Right lobe of liver (tissue), 6 donors: ENCODE measurements around the gene CPT1C. TPM values are rescaled to one million over a fixed set of nuclear protein-coding genes. Genes with fewer than 3 reads are reported as not detected.
A peak's percentile ranks its signal among the peaks of the same experiment; 100 is the strongest.

Experiments
- ATAC-seq, 4 donors: fragments of 200-7000 bp; cut with Tn5 transposase; one replicate each; pipeline ENCODE4 v1.9.1; 2020; ENCODE audit warnings: mild to moderate bottlenecking in 4 of 4, moderate library complexity in 4 of 4
- DNase-seq, 3 donors: peaks; one replicate each; pipeline ENCODE4 v3.0.0-alpha.2; 2020
- H3K27ac ChIP-seq, 3 donors: fragments of 200-600 bp; one replicate each; pipeline ENCODE4 v1.8.0; 2022
- H3K27me3 ChIP-seq, 2 donors: fragments of 200-600 bp; one replicate each; pipeline ENCODE4 v1.8.0; 2022
- H3K36me3 ChIP-seq, 4 donors: fragments of 200-600 bp; sonication (generic) in 1 of 4; one replicate each; pipeline versions ENCODE4 v1.5.1 to v1.8.0; 2017 to 2022; ENCODE audit warnings: control low read depth in 1 of 4
- H3K4me1 ChIP-seq, 4 donors: fragments of 200-600 bp; sonication (generic) in 1 of 4; one replicate each; pipeline versions ENCODE4 v1.5.1 to v1.8.0; 2017 to 2022; ENCODE audit warnings: control low read depth in 1 of 4
- H3K4me3 ChIP-seq, 3 donors: fragments of 200-600 bp; one replicate each; pipeline ENCODE4 v1.8.0; 2022
- H3K9me3 ChIP-seq, 4 donors: fragments of 200-600 bp; sonication (generic) in 1 of 4; one replicate each; pipeline versions ENCODE4 v1.5.1 to v1.8.0; 2017 to 2022; ENCODE audit warnings: control low read depth in 1 of 4
- POLR2A ChIP-seq: fragments of 450-650 bp; IDR thresholded peaks from one replicate; pipeline ENCODE4 v1.6.1; 2017; ENCODE audit warnings: antibody characterized with exemption, mild to moderate bottlenecking
- WGBS: methylation state at CpG from one replicate; pipeline ENCODE4 v1.1.6; 2018; ENCODE audit warnings: low coverage, low lambda C conversion rate; ENCODE audit not compliant: insufficient coverage; ENCODE audit errors: missing lambda C conversion rate; 5-methylcytosine and 5-hydroxymethylcytosine counted together
- intact Hi-C, 2 donors: fragments of 100-400 bp; cut with DNase I; formaldehyde crosslinking; loops; one replicate each; pipeline versions ENCODE4 v1.11.2 to v1.14.1; 2022
- total RNA-seq, 6 experiments: library from RNA; depleted of rRNA in 2 of 6; stranded (reverse); fragments of >200 nt in 2 of 6; fragmentation: NEBNext Ultra II Directional in 3 of 6; extraction: Animal tissue kit (Norgen Biotek cat#: 25700) in 3 of 6; gene quantifications; one replicate each; pipeline versions ENCODE4 v1.1.0 to v1.2.4, GENCODE V29; 2016 to 2023
- TF ChIP-seq, protein P1 (sequence below), 4 donors: fragments of 200-600 bp in 3 of 4; fragments of 450-650 bp in 1 of 4; IDR thresholded peaks; one replicate each; pipeline versions ENCODE4 v1.5.1 to v1.8.0; 2016 to 2022; ENCODE audit warnings: antibody characterized with exemption in 4 of 4, mild to moderate bottlenecking in 2 of 4
- donor health status: DM: no; HTN: yes; CAD: no.
- donor health status: DM: no; HTN: no; CAD: no.
- donor health status: DM: no; HTN: no; CAD: no.
- donor health status: DM: no; HTN: yes; CAD: no.
- donor health status: DM: no; HTN: yes; CAD: no.

CPT1C gene
- total RNA-seq, 6 experiments from 2014 or later, result 0.43 to 6.7 (median 0.97) TPM

DNA sequence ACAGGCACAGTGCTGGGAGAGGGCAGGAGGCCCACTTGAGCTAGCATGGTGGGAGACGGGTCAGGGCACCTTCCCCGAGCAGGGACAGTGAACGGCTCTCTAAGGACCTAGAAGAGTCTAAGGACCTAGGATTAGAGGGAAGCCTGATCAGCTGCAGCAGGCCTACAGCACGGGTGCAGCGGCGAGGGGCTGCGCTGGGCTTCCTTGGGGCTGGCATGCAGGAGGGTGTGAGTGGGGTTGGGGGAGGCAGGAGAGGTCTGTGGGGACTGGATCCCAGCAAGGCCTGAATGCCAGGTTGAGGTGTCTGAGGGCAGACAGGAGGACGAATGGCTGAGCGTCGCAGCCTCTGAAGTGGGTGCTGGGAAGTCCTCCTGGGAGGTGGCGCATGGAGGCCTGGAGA is 45.3 kb upstream of the CPT1C start:
- Histone ChIP-seq H3K27ac (no peak overlapping the region), H3K36me3 (peaks cover 0 to 38% (median 5%) of the 10 kb centered on the region in 4 donors), H3K27me3 (no peaks in the 10 kb centered on the region), H3K9me3 (no peaks in the 10 kb centered on the region), H3K4me3 (no peak overlapping the region), H3K4me1 (peaks cover 0 to 15% (median 8%) of the 10 kb centered on the region in 4 donors)
- ATAC-seq (no peak), DNase-seq (peak in 1 of 3 donors; percentile 16)
- TF ChIP-seq, protein P1, sequence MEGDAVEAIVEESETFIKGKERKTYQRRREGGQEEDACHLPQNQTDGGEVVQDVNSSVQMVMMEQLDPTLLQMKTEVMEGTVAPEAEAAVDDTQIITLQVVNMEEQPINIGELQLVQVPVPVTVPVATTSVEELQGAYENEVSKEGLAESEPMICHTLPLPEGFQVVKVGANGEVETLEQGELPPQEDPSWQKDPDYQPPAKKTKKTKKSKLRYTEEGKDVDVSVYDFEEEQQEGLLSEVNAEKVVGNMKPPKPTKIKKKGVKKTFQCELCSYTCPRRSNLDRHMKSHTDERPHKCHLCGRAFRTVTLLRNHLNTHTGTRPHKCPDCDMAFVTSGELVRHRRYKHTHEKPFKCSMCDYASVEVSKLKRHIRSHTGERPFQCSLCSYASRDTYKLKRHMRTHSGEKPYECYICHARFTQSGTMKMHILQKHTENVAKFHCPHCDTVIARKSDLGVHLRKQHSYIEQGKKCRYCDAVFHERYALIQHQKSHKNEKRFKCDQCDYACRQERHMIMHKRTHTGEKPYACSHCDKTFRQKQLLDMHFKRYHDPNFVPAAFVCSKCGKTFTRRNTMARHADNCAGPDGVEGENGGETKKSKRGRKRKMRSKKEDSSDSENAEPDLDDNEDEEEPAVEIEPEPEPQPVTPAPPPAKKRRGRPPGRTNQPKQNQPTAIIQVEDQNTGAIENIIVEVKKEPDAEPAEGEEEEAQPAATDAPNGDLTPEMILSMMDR (IDR thresholded peaks at IDR 0.05), result no peak
- TF ChIP-seq POLR2A, result no peak
- intact Hi-C loops, result no loop called here
- 80% methylated on average over 2 of the region's 11 CpGs for WGBS

DNA sequence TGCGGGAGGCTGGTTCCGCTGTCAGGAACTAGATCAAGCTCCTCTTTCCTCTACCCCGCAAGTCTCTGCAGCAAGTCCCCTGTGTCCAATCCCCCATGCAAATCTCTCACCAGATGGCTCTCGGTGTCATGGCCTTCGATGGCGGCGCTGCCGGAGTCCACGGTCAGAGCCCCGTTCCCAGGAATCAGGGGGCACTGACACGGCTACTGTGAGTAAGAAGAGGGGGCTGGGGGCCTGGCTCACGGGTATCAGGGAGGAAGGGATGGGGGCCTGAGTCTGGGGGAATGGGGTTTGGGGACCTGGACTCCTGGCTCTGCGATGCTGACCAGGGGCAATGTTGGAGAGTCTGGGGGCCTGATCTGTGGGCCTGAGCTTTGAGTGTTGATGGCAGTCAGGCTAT is 44.9 kb upstream of the CPT1C start:
- peaks cover 0 to 39% (median 5%) of the 10 kb centered on the region in 4 donors for H3K36me3 ChIP-seq
- 60% methylated on average over 1 of the region's 13 CpGs for WGBS
- DNase-seq, result no peak

DNA sequence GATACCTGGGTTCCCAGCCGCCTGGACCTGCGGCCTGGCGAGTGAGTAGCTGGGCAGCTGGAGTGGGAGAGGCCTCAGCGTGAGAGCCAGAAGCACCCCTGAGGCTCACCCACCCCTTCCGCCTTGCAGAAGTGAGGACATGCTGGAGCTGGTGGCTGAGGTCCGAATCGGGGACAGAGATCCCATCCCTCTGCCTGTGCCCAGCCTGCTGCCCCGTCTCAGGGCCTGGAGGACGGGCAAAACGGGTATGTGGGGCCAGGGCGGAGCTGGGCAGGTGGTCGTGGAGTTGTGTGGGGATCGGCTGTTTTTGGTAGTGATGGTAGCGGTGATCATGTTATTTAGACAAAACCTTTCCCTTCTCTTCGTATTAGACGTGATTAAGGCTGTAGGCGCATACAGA is 44.3 kb upstream of the CPT1C start:
- Histone ChIP-seq H3K4me1 (peaks cover 0 to 12% (median 6%) of the 10 kb centered on the region in 4 donors), H3K9me3 (no peaks in the 10 kb centered on the region), H3K27ac (no peak overlapping the region), H3K27me3 (no peaks in the 10 kb centered on the region), H3K4me3 (no peak overlapping the region), H3K36me3 (peaks cover 0 to 43% (median 9%) of the 10 kb centered on the region in 4 donors)
- intact Hi-C loops, result no loop called here
- TF ChIP-seq, protein P1 (IDR thresholded peaks at IDR 0.05), result no peak
- no peak for TF ChIP-seq POLR2A
- ATAC-seq, result no peak
- WGBS, result 95% methylated on average over 12 of the region's 17 CpGs
- peak in 1 of 3 donors; percentile 17 for DNase-seq

More for the DNA sequence above, 44.9 kb upstream of the CPT1C start:
- no peak for ATAC-seq
- intact Hi-C loops, result no loop called here
- no peaks in the 10 kb centered on the region for H3K9me3 ChIP-seq
- peaks cover 0 to 13% (median 8%) of the 10 kb centered on the region in 4 donors for H3K4me1 ChIP-seq
- no peak for TF ChIP-seq POLR2A
- TF ChIP-seq, protein P1 (IDR thresholded peaks at IDR 0.05), result no peak
- H3K27me3 ChIP-seq, result no peaks in the 10 kb centered on the region
- H3K27ac ChIP-seq, result no peak overlapping the region
- no peak overlapping the region for H3K4me3 ChIP-seq

DNA sequence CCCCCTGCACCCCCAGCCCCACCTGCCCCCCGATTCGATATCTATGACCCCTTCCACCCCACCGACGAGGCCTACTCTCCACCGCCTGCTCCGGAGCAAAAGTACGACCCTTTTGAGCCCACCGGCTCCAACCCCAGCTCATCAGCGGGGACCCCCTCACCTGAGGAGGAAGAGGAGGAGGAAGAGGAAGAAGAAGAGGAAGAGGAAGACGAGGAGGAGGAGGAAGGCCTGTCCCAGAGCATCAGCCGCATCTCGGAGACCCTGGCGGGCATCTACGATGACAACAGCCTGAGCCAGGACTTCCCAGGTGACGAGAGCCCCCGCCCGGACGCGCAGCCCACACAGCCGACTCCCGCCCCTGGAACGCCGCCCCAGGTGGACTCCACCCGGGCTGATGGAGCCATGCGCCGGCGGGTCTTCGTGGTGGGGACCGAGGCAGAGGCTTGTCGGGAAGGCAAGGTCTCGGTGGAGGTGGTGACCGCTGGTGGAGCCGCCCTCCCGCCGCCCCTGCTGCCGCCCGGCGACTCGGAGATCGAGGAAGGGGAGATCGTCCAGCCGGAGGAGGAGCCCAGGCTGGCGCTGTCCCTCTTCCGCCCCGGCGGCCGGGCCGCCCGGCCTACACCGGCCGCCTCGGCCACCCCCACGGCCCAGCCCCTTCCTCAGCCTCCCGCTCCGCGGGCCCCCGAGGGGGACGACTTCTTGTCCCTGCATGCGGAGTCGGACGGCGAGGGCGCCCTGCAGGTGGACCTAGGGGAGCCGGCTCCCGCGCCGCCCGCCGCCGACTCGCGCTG is 39.7 kb upstream of the CPT1C start:
- H3K36me3 ChIP-seq, result peaks cover 0 to 71% (median 19%) of the 10 kb centered on the region in 4 donors
- DNase-seq (no peak), ATAC-seq (no peak)

More for the DNA sequence above, 39.7 kb upstream of the CPT1C start:
- H3K9me3 ChIP-seq, result no peaks in the 10 kb centered on the region
- no peak for TF ChIP-seq POLR2A
- TF ChIP-seq, protein P1 (IDR thresholded peaks at IDR 0.05), result no peak
- intact Hi-C loops, result no loop called here
- 88% methylated on average over 14 of the region's 72 CpGs for WGBS
- H3K4me3 ChIP-seq, result no peak overlapping the region
- H3K27me3 ChIP-seq, result no peaks in the 10 kb centered on the region
- H3K27ac ChIP-seq, result no peak overlapping the region
- H3K4me1 ChIP-seq, result no peaks in the 10 kb centered on the region
